Measurements from ENCODE around the gene C19orf53.

C19orf53 gene

DNA sequence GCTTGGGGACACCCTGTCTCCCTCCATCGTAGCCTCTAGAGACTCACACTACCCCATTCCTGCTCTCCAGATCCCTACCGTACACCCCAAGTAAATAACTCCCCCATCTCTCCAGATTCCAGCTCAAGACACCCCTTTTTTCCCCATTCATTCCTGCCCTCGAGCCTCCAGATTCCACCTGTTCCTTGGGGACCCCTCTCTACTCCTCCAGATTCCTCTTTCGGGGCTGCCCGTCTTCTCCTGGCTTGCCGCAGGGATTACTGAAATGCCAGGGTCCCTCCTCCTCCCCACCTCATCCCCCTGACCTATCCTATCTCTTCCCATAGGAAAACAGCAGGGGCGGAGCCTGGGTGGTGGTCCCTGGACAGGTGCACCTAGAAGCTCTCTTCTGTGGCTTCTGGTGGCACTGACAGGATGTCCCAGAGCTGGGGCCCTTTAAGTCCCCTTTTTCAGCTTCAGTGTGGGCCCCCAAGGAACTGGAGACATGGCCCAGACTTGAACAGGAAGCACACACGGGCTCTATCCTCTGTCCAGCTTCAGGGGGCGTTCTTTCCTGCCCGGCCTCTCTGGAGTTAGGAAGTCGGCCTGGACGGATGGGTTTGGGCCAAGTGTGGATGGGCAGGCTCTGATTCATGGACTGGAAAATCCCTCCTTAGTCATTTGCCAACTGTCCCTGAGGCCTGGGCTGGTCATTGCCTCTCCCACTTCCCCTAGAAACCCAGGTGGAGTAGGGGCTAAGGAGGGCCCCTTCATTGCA is 22.2 kb downstream of the C19orf53 start:
- DNase-seq: no peak

DNA sequence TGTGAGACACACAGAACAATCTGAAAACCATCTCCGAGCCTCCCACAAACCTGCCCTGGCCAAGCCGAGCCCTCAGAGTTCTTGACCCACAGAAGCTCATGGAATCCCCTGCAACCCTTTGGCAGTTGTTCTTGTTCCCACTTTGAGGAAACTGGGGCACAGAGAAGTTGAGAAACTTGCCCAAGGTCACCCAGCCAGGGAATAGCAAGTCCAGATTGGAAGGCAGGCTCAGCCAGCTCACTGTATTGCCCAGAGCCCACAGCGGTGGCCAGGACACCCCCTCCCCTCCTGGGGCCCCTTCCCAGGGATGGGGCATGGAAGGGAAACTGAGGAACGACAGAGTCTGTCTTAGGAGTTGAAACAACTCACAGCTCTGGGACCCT is 22.8 kb downstream of the C19orf53 start:
- no peak for DNase-seq

DNA sequence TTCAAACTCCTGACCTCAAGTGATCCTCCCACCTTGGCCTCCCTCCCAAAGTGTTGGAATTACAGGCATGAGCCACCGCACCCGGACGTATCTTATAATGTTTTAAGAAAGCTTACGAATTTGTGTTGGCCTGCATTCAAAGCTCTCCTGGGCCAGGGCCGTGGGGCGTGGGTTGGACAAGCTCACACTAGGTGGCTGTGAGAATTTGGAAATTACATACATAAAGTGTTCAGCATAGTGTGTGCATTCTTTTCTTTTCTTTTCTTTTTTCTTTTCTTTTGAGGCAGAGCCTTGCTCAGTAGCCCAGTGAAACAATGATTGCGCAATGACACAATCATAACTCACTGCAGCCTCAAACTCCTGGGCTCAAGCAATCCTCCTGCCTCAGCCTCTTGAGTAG is 23.6 kb downstream of the C19orf53 start:
- no peak for DNase-seq

DNA sequence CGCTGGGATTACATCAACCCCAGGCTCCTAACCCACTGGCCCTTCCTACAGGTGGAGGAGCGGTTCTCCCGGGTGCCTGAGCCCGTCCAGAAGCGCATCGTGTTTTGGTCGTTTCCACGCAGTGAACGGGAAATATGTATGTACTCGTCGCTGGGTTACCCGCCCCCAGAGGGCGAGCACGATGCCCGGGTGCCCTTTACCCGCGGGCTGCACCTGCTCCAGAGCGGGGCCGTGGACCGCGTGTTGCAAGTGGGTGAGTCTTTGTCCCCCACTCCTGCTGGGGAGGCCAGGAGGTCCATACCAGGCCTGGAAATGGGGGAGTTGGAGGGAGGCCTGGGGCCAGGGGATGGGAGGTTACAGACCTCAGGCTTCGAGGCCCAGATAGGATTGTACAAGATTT is 25.4 kb downstream of the C19orf53 start:
- no peak for DNase-seq

DNA sequence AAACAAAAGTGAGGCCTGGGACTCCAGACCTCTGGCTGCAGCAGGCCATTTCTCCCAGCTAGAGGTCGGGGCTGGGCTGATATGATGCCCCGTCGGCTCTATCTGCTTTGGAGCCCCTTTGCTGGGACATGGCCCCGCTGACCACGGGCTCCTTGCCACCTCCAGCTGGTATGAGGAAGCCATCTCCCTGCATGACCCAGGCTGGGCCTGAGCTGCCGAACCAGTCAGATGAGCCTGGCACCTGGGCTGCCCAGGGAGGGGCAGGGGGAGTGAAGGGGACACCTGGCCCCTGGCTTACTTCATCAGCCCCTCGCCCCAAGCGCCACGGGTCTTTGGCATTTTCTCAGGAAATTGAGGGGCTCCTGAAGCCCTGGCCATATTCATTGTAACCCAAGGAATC is 28.8 kb downstream of the C19orf53 start:
- DNase-seq: no peak

DNA sequence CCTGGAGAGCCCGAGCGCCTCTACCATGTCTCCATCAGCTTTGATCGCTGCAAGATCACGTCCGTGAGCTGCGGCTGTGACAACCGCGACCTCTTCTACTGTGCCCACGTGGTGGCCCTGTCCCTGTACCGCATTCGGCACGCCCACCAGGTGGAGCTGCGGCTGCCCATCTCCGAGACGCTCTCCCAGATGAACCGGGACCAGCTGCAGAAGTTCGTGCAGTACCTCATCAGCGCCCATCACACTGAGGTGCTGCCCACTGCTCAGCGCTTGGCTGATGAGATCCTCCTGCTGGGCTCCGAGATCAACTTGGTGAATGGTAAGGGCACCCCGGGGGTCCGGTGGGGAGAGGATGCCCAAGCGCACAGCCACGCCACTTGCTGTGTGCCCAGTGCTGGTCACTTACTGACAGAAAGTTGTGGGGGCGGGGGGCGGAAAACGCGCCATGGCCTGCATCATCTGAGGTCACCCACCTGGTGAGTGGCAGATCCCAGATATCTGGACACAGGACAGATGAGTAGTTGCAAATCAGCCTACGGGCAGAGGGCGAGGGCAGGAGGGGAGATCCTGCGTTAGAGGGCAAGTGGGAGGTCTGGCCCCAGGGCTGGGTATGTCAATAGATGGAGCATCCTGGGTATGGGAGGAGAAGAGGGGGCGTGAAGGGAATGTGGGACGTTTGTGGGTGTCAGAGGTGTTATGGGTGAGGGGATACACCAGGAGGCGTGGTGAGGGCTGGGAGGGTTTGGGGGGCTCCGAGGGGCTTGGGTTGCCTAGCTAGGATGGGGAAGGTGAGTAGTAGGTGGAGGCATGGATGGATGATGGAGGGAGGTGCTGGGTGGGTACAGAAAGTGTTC is 30.8 kb downstream of the C19orf53 start:
- DNase-seq: peak in 1 of 2 experiments; percentile 36

DNA sequence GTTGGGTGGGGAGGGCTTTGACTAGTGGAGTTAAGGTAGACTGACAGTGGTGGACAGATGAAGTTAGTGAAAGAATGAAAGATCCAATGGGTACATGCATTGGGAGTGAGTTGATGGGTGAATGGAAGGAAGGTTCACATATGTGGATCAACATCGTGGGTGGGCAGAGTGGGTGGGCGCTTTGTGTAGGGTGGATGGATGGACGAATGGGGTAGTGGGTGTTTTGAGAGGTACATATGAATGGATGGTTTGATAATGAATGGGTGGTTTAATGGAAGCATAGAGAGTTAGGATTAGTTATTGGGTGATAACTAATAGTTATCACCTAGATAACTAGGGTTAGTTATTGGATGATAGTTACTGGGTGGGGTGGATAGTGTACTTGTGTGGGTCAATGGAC is 32.5 kb downstream of the C19orf53 start:
- no peak for DNase-seq

DNA sequence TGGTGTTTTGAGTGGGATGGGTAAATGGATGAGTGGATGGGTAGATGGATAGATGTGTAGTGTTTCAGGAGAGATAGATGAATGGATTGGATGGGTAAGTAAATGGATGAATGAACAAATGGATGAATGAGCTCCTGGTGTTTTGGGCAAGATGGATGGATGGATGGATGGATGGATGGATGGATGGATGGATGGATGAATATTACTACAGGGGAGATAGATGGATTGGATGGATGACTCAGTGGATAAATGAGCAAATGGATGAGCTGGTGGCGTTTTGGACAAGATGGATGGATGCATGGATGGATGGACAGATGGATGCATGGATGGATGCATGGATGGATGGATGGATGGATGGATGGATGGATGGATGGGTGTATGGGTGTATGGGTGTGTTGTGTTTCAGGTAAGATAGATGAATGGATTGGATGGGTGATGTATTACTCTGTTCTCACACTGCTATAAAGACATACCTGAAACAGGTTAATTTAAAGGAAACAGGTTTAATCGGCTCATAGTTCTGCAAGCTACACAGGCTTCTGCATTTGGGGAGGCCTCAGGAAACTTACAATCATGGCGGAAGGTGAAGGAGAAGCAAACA is 33.3 kb downstream of the C19orf53 start:
- no peak for DNase-seq

DNA sequence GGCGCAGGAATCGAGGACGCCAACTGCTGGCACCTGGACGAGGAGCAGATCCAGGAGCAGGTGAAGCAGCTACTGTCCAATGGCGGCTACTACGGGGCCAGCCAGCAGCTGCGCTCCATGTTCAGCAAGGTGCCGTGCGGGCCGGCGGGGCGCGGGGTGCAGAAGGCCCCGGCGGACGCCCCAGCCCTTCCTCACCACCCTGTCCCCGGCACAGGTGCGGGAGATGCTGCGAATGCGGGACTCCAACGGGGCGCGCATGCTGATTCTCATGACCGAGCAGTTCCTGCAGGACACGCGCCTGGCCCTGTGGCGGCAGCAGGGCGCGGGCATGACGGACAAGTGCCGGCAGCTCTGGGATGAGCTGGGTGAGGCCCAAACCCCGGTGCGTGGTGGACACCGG is 34.6 kb downstream of the C19orf53 start:
- DNase-seq: no peak

DNA sequence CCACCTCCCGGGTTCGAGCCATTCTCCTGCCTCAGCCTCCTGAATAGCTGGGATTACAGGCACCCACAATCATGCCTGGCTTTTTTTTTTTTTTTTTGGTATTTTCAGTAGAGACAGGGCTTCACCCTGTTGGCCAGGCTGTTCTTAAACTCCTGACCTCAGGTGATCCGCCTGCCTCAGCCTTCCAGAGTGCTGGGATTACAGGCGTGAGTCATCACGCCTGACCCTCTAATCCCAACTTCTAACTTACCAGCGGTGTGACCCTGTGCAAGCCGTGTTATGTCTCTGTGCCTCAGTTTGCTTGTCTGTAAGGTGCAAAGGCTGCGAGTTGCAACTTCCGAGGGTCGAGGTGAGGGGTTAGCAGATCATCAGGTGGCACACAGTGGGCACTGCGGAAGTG is 38.3 kb downstream of the C19orf53 start:
- DNase-seq: no peak

DNA sequence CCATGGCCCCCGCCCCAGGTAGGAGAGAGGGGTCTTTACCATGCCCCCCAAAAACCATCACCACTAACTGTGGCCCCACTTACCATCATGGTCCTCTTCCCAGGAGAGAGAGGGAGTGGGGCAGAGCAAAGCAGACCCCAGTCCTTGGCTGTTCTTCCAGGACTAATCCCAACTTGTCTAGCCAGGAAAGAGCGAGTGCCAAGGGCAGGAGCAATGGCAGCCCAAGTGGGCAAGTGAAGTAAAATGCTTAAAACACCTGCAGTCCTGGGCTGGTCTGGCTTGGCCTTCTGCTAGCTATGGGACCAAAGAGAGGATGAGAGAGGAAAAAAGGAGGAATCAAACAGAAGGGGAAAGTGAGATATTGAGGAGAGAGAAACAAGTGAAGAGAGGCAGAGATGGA is 38.9 kb downstream of the C19orf53 start:
- no peak for DNase-seq

DNA sequence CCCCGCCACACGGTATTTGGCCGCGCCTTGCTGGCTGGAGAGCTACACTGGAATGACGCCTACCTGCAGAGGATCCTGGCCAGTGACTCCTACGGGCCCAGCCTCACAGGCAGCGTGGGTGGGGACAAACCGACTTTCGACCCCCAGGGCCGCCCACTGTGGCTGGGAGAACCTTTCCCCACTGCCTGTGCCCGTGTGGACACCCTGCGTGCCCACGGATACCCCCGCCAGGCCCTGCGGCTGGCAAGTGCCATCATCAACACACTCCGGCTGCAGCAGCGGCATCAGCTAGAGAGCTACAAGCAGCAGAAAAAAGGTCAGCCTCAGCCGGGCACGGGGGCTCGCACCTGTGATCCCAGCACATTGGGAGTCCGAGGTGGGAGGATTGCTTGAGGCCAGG is 40.3 kb downstream of the C19orf53 start:
- DNase-seq: no peak

DNA sequence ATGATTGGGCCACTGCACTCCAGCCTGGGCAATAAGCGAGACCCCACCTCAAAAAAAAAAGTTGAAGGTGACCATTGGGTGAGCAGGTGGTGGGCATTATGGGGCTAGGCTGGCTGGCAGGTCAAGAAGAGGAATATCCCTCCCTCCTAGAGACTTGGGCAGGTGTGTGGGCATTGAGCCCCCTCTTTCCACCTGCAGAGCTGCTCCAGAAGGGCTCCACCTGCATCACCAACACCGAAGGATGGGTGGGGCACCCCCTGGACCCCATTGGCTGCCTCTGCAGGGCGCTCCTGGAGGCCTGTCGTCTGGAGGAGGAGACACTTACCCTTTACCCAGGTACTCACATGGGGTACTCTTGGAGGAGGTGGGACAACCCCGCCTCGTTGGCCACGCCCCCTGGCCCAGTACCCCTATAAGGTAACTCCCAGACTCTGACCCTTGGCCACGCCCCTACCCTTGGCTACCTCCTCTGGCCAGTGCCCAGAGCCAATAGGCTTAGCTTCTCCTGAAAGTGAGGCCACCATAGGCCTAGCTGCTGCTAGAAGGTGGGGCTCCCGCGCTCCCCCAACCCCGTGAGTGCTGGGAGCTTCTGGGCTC is 42.9 kb downstream of the C19orf53 start:
- peak; percentile 55 to 66 for DNase-seq

DNA sequence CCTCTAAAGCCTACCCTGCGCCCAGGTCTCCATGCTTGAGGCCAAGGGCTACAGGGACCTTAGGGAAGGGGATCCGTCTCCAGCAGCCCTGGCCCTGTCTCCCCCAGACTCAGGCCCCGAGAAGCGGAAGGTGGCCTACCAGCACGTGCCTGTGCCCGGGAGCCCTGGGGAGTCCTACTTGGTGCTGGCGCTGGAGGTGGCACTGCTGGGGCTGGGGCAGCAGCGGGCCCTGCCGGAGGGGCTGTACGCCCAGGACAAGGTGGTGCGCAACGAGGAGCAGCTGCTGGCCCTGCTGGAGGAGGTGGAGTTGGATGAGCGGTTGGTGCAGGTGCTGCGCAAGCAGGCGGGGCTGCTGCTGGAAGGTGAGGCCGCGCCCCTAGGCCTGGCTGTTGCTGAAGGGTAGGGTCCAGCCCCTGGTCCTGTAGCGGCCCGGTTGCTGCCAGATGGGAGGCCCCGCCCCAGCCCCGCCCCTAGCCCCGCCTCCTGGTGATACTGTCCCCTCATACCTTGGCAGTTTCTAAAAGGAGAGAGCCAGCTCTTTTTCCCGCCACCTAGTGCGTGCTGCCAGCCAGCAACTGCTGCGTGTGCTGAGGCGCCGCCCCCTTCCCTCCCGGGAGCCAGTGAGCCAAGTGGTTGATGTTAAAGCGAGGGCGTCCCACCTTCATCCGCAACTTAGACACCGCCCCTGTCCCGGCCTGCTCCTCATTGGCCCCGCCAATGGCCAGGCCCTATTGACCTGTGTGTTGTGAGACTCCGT is 43.5 kb downstream of the C19orf53 start:
- peak; percentile 59 to 69 for DNase-seq

DNA sequence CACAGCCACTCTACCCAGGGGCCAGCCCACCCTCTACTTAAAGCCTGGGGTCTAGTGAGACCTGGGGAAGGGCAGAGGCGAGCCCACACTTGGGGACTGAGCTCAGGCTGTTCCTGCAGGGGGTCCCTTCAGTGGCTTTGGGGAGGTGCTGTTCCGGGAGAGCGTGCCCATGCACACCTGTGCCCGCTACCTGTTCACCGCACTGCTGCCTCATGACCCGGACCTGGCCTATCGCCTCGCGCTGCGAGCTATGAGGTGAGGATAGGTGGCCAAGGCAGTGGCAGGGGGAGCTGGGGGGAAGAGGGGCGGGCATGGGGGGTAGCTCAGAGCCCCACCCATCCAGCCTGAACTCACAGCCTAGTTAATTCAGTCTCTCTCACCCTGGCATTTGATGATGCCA is 45.0 kb downstream of the C19orf53 start:
- no peak for DNase-seq

DNA sequence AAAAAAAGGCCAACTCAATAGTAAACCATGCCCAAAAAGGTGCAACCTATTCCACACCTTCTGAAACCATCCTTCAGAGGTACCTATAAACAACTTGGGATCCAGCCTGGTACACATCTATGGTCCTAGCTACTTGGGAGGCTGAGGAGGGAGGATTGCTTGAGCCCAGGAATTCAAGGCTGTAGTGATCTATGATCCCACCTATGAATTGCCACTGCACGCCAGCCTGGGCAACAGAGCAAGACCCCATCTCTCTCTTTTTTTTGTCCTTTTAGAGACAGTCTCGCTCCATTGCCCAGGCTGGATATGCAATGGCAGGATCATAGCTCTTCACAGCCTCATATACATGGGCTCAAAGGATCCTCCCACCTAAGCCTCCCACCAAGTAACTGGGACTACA is 47.0 kb downstream of the C19orf53 start:
- DNase-seq: no peak

DNA sequence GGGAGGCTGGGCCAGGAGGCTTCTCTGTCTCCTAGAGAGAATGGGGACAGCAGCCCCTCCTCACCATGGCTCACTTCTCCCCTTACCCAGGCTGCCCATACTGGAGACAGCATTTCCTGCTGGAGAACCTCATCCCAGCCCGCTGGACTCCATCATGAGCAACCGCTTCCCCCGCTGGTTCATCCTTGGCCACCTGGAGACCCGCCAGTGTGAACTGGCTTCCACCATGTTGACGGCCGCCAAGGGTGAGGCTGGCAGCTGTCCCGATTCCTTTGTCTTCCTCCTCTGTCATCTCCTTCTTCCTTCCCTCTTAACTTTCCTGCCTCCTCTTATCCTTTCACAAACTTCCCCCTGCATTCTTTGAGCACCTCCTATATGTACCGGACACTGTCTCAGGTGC is 49.0 kb downstream of the C19orf53 start:
- no peak for DNase-seq

DNA sequence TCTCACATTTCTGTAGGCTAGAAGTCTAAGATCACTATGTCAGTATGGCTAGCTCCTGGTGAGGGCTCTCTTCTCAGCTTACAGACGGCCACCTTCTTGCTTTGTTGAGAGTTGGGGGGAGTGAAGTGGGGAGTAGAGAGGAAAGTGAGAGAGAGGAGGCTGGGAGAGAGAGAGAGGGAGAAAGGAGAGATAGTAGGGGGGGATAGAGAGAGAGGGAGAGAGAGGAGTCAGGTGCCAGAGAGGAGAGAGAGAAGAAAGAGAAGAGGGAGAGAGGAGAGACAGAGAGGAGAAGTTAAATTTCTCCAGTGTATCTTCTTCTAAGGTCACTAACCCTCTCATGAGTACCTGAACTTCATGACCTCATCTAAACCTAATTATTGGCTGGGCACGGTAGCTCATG is 49.6 kb downstream of the C19orf53 start:
- no peak for DNase-seq

DNA sequence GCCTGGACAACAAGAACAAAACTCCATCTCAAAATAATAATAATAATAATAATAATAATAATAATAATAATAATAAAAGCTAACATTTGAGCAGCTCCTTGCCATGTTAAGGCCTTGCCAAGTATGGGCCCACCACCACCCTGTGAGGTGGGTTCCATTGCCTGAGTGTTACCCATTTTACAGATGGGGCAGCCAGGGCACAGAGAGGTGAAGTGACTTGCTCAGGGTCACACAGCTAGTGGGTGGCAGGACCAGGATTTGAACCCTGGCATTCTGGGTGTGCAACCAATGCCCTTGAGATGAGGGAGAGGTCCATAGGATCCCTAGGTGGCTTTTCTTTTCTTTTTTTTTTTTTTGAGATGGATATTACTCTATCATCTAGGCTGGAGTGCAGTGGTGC is 50.4 kb downstream of the C19orf53 start:
- DNase-seq: no peak

DNA sequence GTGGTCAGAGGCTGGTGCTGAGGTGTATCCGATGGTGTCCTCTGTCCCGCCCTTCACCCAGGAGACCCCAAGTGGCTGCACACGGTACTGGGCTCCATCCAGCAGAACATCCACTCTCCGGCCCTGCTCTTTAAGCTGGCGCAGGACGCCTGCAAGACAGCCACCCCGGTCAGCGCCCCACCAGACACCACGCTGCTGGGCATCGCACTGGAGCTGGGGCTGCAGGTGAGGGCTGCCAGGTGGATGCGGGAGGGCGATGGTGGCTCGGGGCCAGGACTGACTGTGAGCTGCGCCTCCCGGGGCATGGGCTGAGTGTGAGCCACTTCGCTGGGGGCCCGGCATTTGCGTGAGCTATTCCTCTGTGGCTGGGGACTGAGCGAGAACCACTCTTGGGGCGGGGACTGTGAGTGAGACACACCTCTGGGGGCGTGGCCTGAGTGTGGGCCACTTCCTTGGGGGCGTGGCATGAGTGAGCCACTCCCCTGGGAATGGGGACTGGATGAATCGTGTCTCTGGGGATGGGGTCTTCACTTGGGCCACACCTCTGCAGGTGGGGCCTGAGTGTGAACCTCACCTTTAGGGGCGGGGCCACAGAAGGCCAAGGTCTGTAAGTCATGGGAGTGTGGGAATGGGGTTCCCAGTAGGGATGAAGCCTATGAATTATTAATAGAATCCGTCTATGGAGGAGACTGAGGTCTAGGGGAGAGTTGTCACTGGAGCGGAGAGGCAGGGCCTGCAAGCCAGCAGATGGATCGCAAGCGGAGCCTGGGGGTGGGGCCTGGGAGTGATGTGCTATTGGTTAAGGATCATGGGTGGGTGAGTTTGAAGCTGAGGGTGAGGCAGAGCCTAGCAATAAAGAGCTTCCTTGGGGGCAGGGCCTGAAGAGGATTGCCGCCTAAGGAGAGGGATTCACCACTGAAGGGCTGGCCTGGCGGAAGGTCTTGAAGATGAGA is 51.5 kb downstream of the C19orf53 start:
- peak; percentile 52 to 53 for DNase-seq

DNA sequence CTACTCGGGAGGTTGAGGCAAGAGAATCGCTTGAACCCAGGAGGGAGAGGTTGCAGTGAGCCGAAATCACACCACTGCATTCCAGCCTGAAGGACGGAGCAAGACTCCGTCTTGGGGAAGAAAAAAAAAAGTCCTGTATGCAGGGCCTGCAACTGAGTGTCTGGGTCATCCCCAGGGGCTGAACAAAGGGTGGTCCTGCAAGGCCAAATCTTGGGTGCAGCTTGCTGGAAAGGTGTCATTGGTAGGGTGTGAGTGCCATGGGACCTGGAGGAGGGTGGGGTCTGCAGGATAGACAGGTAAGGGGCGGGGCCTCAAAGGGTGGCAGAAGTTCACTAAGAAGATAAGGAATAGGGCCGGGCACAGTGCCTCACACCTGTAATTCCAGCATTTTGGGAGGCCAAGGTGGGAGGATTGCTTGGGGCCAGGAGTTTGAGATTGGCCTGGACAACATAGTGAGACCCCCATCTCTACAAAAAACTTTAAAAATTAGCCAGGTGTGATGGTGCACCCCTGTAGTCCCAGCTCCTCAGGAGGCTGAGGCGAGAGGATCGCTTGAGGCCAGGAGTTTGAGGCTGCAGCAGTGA is 52.5 kb downstream of the C19orf53 start:
- no peak for DNase-seq

Data from activated T-cell treated with anti-CD3 and anti-CD28 coated beads, Interleukin-2, amount 50 U/mL, for 48 hours (primary cell).